Stimulated activated CD8-positive, alpha-beta memory T cell treated with anti-CD3 and anti-CD28 coated beads, Interleukin-15, amount 100 ng/mL, for 4 hours (primary cell): ENCODE measurements around the gene MSH6.

Source experiments
- DNase-seq, 2 donors: peaks; one replicate each; pipeline ENCODE4 v3.0.0-alpha.2; 2020; ENCODE audit warnings: low read depth in 2 of 2

The MSH6 gene

DNA sequence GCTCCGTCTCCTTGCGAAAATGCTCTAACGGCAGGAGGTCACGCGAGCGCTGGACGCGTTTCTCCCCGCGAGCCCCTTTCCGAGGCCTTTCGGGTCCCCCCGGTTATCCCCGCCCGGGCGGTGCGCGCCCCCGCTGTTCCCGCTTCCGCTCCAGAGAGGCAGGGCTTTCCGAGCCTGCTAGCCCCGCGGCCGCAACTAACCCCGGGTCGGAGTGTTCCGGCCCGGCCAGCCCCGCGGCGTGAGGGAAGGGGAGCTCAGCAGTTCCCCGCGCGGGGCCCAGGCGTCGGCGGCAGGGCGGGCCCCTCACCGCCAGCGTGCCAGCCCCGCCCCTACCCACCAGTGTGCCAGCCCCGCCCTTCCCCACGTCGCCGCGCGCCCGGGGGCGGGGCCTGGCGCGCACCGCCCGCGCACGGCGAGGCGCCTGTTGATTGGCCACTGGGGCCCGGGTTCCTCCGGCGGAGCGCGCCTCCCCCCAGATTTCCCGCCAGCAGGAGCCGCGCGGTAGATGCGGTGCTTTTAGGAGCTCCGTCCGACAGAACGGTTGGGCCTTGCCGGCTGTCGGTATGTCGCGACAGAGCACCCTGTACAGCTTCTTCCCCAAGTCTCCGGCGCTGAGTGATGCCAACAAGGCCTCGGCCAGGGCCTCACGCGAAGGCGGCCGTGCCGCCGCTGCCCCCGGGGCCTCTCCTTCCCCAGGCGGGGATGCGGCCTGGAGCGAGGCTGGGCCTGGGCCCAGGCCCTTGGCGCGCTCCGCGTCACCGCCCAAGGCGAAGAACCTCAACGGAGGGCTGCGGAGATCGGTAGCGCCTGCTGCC lies at the start of gene MSH6:
TSS of gene MSH6 (plus strand) at position 475 of the 815 bp plus-strand sequence. CDS start at position 564, 89 bp downstream.
- peak; percentile 69 to 84 for DNase-seq

GRCh38 chr2:47735136-47735869 lies 47.6 kb upstream of the MSH6 start:
- DNase-seq: no peak

DNA sequence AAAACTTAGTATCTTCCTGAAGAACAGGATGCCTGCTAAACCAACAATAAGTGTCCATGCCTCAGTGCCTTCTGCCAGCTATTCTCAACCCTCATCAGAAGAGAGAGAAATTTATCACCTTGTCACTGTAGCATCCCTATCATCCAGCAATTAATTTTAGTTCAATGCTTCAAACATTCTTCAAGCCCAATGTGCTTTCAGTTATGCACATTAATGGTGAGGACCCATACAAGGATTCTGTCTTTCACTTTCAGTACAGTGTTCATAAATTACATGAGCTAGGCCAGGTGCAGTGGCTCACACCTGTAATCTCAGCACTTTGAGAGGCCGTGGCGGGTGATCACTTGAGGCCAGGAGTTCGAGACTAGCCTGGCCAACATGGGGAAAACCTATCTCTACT lies 47.0 kb upstream of the MSH6 start:
- DNase-seq: no peak

- DNase-seq: no peak
These were observed 45.6 kb upstream of the MSH6 start for GRCh38 chr2:47737191-47737975.

GRCh38 chr2:47738331-47738730 lies 44.6 kb upstream of the MSH6 start:
- no peak for DNase-seq

GRCh38 chr2:47741101-47741500 lies 41.8 kb upstream of the MSH6 start:
- no peak for DNase-seq

DNA sequence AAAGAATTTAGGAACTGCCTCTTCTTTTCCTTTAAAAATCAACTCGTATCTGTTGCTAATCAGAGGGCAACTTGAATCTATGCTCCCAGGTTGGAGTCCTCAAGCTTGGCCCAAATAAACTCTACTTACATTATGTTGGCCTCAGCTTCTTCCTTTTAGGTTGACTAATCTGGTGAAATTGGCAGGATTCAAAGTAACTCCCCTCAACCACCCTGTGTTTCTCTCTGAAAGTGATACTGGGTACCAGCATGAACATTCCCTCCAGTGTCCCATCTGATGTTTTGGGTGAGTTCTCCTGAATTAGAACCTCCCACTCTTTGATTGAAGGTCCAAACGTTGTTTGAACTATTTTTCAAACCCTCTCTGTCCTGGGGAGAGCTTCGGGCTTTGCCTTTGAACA lies 41.3 kb upstream of the MSH6 start:
- DNase-seq: no peak

GRCh38 chr2:47744074-47744473 lies 38.9 kb upstream of the MSH6 start:
- no peak for DNase-seq

DNA sequence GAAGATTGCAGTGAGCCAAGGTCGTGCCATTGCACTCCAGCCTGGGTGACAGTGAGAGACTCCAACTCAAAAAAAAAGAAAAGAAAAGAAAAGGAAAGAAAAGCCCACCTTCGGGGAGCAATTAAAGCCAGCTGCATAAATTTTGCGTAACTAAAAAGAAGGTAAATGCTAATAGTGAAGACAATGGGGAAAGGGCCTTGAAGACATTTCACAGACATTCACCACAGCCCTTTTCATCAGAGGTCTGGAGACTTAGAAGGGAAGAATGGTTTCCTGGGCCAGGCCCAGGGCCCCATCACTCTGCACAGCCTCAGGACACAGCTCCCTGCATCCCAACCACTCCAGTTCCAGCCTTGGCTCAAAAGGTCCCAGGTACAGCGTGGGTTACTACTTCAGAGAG lies 35.1 kb upstream of the MSH6 start:
- DNase-seq: no peak

DNA sequence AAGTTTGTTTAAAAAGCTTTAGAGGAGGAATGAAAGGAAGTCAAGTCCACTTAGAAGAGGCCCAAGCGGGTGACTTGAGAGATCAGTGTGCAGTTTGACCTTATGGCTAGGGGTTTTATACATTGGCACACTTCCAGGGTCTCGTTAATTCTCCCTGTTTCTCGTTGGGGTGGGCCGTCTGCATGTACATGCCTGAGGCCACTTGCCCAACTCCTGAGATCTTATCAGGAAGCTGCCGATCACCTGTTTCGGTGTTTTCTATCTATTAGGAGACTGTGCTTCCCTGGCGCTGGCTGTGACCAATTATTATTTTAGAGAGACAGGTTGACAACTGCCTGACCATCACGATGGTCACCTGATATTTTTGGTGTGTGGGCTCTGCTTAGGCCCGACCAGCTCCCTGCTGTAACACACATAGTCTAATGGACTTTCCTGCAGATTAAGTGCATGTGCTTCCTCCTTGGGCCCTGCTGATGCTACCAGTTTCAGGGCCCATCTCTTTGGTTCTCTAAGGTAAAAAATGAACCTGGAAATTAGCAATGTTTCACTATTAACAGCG lies 31.0 kb upstream of the MSH6 start:
- DNase-seq: no peak

DNA sequence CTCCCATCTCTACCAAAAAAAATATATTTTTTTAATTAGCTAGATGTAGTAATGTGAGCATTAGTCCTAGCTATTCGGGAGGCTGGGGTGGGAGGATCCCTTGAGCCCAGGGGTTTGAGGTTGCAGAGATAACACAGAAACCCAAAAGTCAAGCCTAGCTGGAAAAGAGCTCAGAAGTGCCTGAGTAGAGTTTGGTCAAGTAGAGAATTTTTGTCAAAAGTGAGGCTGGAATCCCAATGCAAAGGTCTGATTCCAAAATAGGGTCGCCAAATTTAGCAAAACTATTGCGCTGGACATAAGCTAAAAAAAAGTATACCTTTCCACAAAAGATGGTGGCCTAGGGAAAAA lies 15.5 kb upstream of the MSH6 start:
- no peak for DNase-seq

GRCh38 chr2:47767880-47768609 lies 14.9 kb upstream of the MSH6 start:
- DNase-seq: peak; percentile 20 to 32

GRCh38 chr2:47769318-47769717 lies 13.6 kb upstream of the MSH6 start:
- DNase-seq: no peak

DNA sequence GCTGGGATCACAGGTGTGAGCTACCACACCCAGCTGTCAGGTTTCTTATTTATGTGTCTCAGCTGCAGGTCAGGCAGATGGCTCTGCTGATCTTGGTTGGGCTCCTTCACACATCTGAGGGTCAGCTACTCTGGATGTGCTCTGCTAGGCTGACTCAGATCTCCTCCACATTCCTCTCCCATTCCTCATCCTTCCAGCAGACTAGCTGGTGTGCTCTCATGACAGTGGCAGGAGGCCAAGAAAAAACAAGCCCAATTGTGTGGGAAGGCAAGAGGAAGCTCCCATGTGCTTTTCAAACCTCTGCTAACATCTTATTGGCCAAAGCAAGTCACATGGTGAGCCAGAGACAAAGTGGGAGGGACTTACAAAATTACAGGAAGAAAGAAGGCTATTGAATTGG lies 11.7 kb upstream of the MSH6 start:
- DNase-seq: no peak

GRCh38 chr2:47772343-47772742 lies 10.6 kb upstream of the MSH6 start:
- no peak for DNase-seq

DNA sequence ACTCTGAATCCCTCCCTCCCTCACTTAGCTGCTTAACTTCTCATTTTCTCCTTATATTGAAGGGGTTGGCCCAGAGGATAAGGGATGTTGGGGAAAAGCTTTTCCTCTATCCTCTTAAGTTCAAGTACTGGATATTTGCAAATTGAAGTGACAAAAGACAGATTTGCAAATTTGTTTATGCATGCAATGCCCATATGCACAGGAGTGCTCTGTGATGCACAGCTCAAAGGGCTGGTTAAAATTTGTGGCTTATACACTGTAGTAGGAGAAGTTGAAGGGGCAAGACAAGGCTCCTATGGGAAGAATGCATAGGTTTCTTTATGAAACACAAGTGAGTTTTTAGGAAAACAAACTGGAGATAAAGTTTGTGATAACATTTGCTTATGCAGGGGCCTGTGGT lies 8.4 kb upstream of the MSH6 start:
- DNase-seq: no peak

DNA sequence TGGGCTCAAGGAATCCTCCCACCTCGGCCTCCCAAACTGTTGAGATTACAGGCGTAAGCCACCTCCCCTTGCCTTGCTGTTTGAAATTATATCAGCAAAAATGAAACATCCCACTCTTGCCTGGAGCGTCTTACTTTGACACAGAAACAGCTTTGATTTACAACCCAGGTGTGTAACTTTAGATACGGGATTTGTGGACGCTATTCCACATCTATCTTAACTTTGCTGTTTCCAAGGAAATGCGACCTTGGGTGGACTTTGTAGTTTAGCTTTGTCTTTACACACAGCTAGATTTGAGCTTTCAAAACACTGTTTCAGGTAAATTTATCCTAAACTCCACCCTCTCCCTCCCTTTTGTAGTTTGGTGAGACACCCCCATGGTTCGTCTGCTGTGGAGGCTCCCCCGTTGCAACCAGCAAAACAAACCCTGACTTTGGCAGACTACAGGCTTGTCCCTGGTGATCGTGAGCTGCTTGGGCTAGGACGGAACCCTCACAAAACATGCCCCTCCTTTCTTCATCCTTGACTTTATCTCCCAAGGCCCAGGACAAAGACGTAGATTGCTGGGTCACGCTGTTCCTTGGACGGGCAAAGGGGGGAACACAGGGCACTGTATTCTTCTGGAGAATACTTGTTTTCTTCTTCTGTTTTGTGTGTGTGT lies 5.5 kb upstream of the MSH6 start:
- no peak for DNase-seq

- DNase-seq: no peak
These were observed 4.1 kb upstream of the MSH6 start for GRCh38 chr2:47778698-47779425.

- no peak for DNase-seq
These were observed 3.5 kb upstream of the MSH6 start for GRCh38 chr2:47779426-47779790.

- DNase-seq: no peak
These were observed 619 bp upstream of the MSH6 start for GRCh38 chr2:47782381-47782670.
